Cardiac fibroblast (primary cell): ENCODE measurements around the gene CA7.

ENCODE experiments used
- DNase-seq, 2 donors: peaks; one replicate each; pipeline versions ENCODE4 v3.0.0 to v3.0.0-alpha.2; 2010; ENCODE audit warnings: low read depth in 2 of 2
- H3K4me3 ChIP-seq, 2 donors: replicated peaks in 1 of 2; 1 replicate in 1 of 2; 2 replicates in 1 of 2; pipeline ENCODE4 v1.5.1; 2011; ENCODE audit warnings: low read depth in 2 of 2, low read length in 2 of 2, mild to moderate bottlenecking in 2 of 2, moderate library complexity in 1 of 2
- TF ChIP-seq, protein P1 (sequence below): IDR thresholded peaks from one replicate; pipeline ENCODE4 v1.5.1; 2011; ENCODE audit warnings: low read depth, mild to moderate bottlenecking, low read length, inconsistent platforms

CA7 gene

DNA sequence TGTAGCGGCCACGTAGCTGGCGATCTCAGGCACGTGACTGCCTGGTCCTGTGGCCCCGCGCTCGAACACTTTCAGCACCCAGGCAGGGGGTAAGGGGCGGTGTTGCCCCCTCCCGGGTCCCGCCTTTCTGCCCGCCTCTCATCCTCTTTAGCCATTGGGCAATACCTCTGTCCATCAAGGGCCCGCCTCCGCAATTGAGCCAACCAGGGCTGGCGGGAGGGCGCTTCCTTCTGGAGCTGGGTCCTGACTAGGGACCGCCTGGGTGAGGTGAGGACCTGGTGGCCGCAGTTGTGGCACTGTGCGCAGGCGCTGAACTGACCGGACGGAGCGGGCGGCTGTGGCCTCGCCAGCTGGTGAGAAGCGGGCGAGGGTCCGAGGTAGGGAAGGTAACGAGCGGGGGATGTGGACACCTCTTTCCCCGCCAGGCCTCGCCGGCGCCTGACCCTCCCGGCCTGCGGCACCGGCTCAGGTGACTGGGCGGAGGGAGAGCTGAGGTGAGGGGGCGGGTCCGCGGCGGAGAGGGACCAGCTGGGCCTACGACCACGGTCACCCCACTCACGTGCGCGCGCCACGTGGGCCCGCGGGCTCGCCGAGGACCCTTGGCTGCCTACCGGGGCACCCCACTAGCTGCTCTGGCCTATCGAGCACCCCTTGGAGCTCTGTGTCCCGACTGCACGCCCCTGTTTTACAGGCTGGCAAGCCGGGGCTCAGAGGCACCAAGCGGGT is 36.2 kb downstream of the CA7 start, which contains the start of gene PDP2:
Gene PDP2 (plus strand): TSS at position 228 of the 726 bp plus-strand sequence. CDS start 3,770 bp downstream, outside the sequence.
- peak within 1 kb of the TSS; percentile 89 to 94 for H3K4me3 ChIP-seq
- TF ChIP-seq, protein P1, sequence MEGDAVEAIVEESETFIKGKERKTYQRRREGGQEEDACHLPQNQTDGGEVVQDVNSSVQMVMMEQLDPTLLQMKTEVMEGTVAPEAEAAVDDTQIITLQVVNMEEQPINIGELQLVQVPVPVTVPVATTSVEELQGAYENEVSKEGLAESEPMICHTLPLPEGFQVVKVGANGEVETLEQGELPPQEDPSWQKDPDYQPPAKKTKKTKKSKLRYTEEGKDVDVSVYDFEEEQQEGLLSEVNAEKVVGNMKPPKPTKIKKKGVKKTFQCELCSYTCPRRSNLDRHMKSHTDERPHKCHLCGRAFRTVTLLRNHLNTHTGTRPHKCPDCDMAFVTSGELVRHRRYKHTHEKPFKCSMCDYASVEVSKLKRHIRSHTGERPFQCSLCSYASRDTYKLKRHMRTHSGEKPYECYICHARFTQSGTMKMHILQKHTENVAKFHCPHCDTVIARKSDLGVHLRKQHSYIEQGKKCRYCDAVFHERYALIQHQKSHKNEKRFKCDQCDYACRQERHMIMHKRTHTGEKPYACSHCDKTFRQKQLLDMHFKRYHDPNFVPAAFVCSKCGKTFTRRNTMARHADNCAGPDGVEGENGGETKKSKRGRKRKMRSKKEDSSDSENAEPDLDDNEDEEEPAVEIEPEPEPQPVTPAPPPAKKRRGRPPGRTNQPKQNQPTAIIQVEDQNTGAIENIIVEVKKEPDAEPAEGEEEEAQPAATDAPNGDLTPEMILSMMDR: no peak
- DNase-seq: peak; percentile 95 to 97

DNA sequence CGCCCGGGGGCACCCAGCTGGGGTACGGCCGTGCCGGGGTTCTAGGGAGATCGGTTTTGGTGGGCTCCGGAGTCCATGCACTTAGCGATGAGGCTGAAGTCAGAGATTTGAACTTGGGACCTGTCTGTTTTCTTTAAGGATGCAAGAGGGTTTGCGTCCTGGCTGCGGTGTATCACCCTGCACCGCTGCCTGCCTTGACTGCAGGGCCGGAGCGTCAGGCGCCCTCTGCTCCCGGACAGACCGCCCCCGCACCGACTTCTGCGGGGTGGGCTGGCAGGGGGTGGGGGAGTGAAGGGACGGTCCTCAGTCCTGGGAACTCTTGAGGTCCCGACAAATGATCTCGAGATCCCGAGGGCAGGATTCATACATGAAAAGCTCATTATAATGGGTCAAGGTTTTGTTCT is 36.8 kb downstream of the CA7 start:
- TF ChIP-seq, protein P1: no peak
- peak overlapping the region; percentile 89 to 94 for H3K4me3 ChIP-seq
- no peak for DNase-seq

DNA sequence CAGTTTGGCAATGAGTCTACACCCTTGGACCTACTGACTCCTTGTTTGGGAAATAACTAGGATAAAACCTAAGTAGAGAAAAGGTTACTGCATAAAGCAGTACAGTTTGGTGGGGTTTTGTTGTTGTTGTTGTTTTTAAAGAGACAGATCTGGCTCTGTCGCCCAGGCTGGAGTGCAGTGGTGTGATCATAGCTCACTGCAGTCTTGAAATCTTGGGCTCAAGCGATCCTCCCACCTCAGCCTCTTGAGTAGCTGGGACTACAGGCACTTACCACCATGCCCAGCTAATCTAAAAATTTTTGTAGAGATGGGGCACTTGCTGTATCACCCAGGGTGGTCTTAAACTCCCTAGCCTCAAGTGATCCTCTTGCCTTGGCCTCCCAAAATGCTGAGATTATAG is 37.3 kb downstream of the CA7 start:
- H3K4me3 ChIP-seq: peak overlapping the region; percentile 89 to 94
- DNase-seq: no peak
- TF ChIP-seq, protein P1: no peak

DNA sequence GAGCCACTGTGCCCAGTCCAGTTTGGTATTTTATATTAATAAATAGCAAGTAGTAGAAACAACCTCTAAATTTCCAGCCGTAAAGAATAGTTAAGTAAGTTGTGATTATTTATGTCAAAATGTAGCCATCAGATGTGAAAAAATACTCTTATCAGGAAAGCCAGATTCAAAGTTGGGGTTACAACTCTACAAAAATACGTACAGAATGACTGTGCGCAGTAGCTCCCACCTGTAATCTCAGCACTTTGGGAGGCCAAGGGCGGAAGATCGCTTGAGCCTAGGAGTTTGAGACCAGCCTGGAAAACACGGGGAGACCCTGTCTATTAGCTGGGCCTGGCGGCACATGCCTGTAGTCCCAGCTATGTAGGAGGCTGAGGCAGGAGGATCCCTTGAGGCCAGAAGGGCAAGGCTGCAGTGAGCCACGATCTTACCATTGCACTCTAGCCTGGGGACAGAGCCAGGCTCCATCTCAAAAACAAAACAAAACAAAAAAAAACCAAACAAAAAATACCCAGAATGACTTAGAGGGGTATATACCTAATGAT is 37.8 kb downstream of the CA7 start:
- no peak overlapping the region for H3K4me3 ChIP-seq
- TF ChIP-seq, protein P1: no peak
- no peak for DNase-seq

DNA sequence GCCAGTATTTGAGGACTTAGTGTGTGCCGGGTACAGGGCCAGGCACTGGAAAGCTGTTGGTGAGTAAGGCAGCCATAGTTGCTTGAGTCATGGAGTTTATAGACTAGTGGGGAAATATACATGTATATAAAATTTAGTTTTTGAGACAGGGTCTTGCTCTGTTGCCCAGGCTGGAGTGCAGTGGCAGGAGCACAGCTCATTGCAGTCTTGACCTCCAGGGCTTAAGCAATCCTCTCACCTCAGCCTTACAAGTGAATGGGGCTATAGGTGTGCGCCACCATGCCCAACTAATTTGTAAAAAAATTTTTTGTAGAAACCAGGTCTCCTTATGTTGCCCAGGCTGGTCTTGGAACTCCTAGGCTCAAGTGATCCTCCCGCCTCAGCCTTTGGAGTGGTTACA is 38.5 kb downstream of the CA7 start:
- DNase-seq: no peak
- no peak overlapping the region for H3K4me3 ChIP-seq
- TF ChIP-seq, protein P1: no peak

DNA sequence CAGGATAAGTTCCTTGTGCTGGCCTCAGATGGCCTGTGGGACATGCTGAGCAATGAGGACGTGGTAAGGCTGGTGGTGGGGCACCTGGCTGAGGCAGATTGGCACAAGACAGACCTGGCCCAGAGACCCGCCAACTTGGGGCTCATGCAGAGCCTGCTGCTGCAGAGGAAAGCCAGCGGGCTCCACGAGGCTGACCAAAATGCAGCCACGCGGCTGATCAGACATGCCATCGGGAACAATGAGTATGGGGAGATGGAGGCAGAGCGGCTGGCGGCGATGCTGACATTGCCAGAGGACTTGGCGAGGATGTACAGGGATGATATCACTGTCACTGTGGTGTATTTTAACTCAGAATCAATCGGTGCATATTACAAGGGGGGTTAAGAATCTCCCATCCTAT is 41.3 kb downstream of the CA7 start:
- TF ChIP-seq, protein P1: no peak
- DNase-seq: no peak
- no peak overlapping the region for H3K4me3 ChIP-seq
